ELF-1 (cell line): Measurements from ENCODE around the gene OCA2.

ENCODE experiments used
- DNase-seq: peaks from one replicate; pipeline ENCODE4 v3.0.0-alpha.2; 2016; ENCODE audit warnings: low read depth, low spot score

OCA2 gene

GRCh38 chr15:28080386-28080785 is 18.7 kb downstream of the OCA2 start:
- peak; percentile 26 for DNase-seq

GRCh38 chr15:28079313-28079969 is 19.7 kb downstream of the OCA2 start:
- DNase-seq: no peak

- DNase-seq: no peak
Observed at GRCh38 chr15:28078191-28078719, 20.9 kb downstream of the OCA2 start.

GRCh38 chr15:28075573-28075972 is 23.5 kb downstream of the OCA2 start:
- no peak for DNase-seq

- no peak for DNase-seq
Observed at GRCh38 chr15:28068930-28069329, 30.2 kb downstream of the OCA2 start.

GRCh38 chr15:28066231-28066630 is 32.9 kb downstream of the OCA2 start:
- DNase-seq: no peak

GRCh38 chr15:28060005-28060404 is 39.1 kb downstream of the OCA2 start:
- no peak for DNase-seq

- no peak for DNase-seq
Observed at GRCh38 chr15:28058082-28058481, 41.0 kb downstream of the OCA2 start.

GRCh38 chr15:28051955-28052633 is 47.0 kb downstream of the OCA2 start:
- DNase-seq: no peak

GRCh38 chr15:28049581-28049980 is 49.5 kb downstream of the OCA2 start:
- DNase-seq: no peak

- DNase-seq: no peak
Observed at GRCh38 chr15:28047277-28047676, 51.8 kb downstream of the OCA2 start.

GRCh38 chr15:28044121-28044672 is 54.9 kb downstream of the OCA2 start:
- no peak for DNase-seq

GRCh38 chr15:28043691-28044091 is 55.4 kb downstream of the OCA2 start:
- no peak for DNase-seq

- DNase-seq: no peak
Observed at GRCh38 chr15:28037969-28038590, 61.0 kb downstream of the OCA2 start.

GRCh38 chr15:28033443-28033842 is 65.7 kb downstream of the OCA2 start:
- no peak for DNase-seq

GRCh38 chr15:28030801-28031200 is 68.3 kb downstream of the OCA2 start:
- DNase-seq: no peak

GRCh38 chr15:28027714-28028076 is 71.4 kb downstream of the OCA2 start:
- DNase-seq: no peak

- no peak for DNase-seq
Observed at GRCh38 chr15:28026764-28027713, 72.1 kb downstream of the OCA2 start.

- no peak for DNase-seq
Observed at GRCh38 chr15:28026221-28026620, 72.9 kb downstream of the OCA2 start.

- DNase-seq: no peak
Observed at GRCh38 chr15:28025413-28025812, 73.7 kb downstream of the OCA2 start.

- no peak for DNase-seq
Observed at GRCh38 chr15:28024889-28025250, 74.2 kb downstream of the OCA2 start.
